Epithelial cell of esophagus (primary cell): ENCODE measurements around the gene AJM1.

Experiments
- DNase-seq: peaks from one replicate; pipeline ENCODE4 v3.0.0; 2010; ENCODE audit warnings: low read depth
- H3K4me3 ChIP-seq: 2 replicates; pipeline ENCODE4 v1.5.1; 2011; ENCODE audit warnings: mild to moderate bottlenecking, low read length, control low read depth
- TF ChIP-seq, protein P1 (sequence below): IDR thresholded peaks from 2 replicates; pipeline ENCODE4 v1.5.1; 2011; ENCODE audit warnings: low read depth, mild to moderate bottlenecking, low read length, control low read depth, inconsistent platforms; ENCODE audit not compliant: insufficient read depth; ENCODE audit errors: missing control alignments

The AJM1 gene

DNA sequence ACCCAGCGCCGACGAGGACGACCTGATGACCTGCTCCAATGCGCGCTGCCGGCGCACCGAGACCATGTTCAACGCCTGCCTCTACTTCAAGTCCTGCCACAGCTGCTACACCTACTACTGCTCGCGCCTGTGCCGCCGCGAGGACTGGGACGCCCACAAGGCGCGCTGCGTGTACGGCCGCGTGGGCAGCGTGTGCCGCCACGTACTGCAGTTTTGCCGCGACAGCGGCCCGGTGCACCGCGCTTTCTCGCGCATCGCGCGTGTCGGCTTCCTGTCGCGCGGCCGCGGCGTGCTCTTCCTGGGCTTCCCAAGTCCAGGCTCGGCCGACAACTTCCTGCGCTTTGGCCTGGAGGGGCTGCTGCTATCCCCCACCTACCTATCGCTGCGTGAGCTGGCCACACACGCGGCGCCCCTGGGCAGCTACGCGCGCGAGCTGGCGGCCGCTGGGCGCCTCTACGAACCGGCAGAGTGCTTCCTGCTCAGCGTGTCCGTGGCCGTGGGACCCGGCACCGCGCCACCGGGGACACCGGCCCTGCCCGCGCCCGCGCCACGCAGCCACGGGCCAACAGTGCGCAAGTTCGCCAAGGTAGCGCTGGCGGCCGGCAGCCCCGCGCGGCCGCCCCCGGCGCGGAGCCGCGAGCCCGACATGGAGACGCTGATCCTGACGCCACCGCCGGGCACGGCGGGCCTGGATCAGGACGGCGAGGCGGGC lies 4.3 kb downstream of the AJM1 start:
- peak overlapping the region; percentile 46 for H3K4me3 ChIP-seq
- DNase-seq, result peak; percentile 40
- TF ChIP-seq, protein P1, sequence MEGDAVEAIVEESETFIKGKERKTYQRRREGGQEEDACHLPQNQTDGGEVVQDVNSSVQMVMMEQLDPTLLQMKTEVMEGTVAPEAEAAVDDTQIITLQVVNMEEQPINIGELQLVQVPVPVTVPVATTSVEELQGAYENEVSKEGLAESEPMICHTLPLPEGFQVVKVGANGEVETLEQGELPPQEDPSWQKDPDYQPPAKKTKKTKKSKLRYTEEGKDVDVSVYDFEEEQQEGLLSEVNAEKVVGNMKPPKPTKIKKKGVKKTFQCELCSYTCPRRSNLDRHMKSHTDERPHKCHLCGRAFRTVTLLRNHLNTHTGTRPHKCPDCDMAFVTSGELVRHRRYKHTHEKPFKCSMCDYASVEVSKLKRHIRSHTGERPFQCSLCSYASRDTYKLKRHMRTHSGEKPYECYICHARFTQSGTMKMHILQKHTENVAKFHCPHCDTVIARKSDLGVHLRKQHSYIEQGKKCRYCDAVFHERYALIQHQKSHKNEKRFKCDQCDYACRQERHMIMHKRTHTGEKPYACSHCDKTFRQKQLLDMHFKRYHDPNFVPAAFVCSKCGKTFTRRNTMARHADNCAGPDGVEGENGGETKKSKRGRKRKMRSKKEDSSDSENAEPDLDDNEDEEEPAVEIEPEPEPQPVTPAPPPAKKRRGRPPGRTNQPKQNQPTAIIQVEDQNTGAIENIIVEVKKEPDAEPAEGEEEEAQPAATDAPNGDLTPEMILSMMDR, result no peak

DNA sequence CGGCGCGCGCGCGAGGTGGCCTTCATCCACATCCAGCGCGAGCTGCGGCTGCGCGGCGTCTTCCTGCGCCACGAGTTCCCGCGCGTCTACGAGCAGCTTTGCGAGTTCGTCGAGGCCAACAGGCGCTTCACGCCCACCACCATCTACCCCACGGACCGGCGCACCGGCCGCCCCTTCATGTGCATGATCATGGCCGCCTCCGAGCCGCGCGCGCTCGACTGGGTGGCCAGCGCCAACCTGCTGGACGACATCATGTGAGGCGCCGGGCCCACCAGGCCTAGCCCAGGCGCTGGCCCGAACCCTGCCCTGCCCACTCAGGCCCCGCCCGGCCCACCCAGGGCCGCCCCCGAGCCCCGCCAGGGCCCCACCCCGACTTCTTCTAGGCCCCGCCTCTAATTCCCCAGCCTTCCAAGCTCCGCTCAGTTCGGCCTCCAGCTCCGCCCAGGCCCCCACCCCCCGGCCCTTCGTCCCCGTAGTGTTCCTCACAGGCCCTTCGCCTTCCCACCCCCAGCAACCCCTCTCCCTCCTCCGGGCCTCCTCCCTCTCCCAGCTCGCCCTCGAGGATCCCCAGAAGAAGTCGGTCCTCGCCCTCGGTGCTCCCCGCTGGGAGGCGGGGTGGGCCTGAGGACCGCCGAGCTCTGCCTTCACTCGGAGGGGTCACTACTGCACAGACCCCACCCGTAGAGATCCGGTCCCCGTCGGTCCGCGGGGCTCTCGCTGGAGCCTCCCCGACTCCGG lies 5.0 kb downstream of the AJM1 start:
- DNase-seq, result peak; percentile 85
- peak overlapping the region; percentile 97 for H3K4me3 ChIP-seq
- TF ChIP-seq, protein P1, result no peak

DNA sequence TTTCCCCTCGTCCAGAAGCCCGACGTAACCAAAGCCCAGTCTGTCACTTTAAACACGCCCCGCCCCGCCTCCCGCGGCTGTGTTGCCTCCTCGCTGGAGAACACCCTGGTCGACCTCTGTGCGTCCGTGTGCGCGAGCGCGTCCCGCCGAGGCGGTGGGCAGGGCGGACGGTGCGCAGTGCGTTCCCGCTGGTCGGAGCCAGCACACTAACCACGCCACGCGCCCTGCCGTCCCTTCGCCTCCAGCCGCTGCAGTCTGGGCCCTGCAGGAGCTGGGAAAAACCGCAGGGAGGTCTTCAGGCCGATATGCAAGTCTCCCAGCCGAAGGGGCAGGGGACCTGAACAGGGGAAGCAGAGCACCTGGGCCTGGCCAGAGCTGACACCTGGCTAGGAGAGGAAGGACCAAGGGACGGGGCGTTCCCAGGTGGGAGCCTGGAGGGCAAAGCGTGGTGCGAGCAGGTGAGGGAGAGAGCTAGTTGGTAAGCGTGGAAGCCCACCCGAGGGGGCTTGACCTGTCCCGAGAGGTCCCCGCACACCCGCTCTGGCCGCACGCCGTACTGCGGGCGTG lies 5.6 kb downstream of the AJM1 start:
- peak; percentile 89 for DNase-seq
- TF ChIP-seq, protein P1, result no peak
- H3K4me3 ChIP-seq, result peak overlapping the region; percentile 97

DNA sequence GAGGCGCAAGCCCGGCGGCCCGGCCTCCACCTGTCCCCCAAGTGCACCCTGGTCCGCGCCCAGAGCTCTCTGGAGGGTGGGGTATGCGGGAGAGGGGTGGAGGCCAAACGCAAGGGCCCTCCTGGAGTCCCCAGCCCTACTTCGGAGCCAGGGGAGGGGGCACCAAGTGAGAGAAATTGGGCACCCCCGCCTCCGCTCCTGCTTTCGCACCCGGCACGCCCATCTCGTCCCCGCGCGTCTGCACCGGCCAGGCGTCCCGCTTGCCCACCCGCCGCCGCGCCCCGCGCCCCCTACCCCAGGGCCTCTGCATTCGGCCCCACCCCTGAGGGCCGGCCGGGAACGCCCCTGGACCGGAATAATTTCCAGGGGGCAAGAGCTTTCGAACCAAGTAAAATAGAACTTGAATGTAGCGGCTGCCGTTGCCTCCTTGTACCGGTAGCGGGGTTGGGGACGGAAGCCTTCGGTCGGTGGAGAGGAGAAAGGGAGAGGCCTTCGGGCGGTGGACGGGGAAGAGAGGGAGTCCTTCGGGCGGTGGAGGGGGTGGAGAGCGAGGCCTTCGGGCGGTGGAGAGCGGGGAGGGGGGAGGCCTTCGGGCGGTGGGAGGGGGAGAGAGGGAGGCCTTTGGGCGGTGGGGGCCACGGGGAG lies 6.2 kb downstream of the AJM1 start:
- TF ChIP-seq, protein P1, result no peak
- peak overlapping the region; percentile 97 for H3K4me3 ChIP-seq
- DNase-seq, result peak; percentile 40

DNA sequence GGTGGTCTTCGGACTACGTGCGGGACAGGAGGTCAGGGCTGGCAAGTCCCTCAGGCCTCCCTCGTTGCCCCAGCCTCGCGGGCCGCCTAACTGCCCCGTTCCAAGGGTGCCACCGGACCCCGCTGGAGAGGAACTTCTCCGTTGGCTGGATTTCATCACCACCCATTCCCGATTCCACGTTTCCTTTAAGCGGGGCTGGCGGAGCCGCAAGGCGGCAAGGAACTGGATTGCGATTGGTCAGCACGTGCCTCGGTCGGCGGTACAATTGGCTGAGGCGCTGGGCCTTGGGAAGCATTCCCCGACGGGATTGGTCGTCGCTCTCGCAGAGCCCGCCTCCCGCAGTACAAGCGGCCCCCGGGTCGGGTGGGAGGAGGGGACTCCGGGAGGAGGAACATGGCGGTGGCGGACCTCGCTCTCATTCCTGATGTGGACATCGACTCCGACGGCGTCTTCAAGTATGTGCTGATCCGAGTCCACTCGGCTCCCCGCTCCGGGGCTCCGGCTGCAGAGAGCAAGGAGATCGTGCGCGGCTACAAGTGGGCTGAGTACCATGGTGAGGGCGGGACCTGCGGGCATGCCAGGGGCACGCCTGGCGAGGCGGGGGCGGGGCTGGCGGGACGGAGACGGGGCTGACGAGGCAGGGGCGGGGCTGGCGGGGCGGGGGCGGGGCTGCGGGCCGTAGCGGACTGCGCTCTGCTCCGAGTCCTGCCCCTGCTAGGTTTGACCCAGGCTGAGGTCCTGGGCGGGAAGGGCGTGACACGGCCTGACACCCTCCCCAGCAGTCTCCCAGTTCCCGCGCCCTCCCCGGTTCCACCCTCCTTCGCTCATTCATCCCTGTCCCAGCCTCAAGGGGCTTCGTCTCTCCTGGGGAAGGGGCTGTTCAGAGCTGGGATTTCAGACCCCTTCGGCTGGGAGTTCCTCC lies 7.0 kb downstream of the AJM1 start, which contains the start of gene PHPT1:
TSS of gene PHPT1 (plus strand) at position 372 of the 922 bp plus-strand sequence. CDS start at position 394, 22 bp downstream.
- peak within 1 kb of the TSS; percentile 97 for H3K4me3 ChIP-seq
- DNase-seq, result peak; percentile 100
- TF ChIP-seq, protein P1, result no peak
